K562 (cell line): ENCODE data around the gene AGGF1. TPM values are rescaled to one million over a fixed set of nuclear protein-coding genes. Genes with fewer than 3 reads are reported as not detected.

Experiments
- CREB3 ChIP-seq: fragments of 450-650 bp; conservative IDR thresholded peaks from 2 replicates; pipeline ENCODE4 v1.6.1; 2016; ENCODE audit warnings: missing genetic modification characterization, low read depth, mild to moderate bottlenecking, missing compliant biosample characterization, moderate library complexity
- ESRRB ChIP-seq: fragments of 250-450 bp; sonication (Bioruptor Pico); IDR thresholded peaks from 2 replicates; pipeline ENCODE4 v1.5.0; 2020; ENCODE audit warnings: mild to moderate bottlenecking, moderate library complexity, borderline replicate concordance
- FIP1L1 ChIP-seq: fragments of 200-400 bp; formaldehyde crosslinking; IDR thresholded peaks from 2 replicates; pipeline ENCODE4 v1.6.1; 2018; ENCODE audit warnings: mild to moderate bottlenecking, low read depth, low read length; ENCODE audit not compliant: poor library complexity, severe bottlenecking
- GTF3C2 ChIP-seq: IDR thresholded peaks from 3 replicates; pipeline ENCODE4 v1.6.1; 2011; ENCODE audit warnings: borderline replicate concordance, mild to moderate bottlenecking, moderate library complexity; ENCODE audit not compliant: insufficient read length; ENCODE audit errors: extremely low read depth
- HMGXB4 ChIP-seq: sonication (generic); formaldehyde crosslinking; IDR thresholded peaks from 2 replicates; pipeline ENCODE4 v1.8.1; 2023; ENCODE audit warnings: mild to moderate bottlenecking, missing genetic modification reagents
- MAZ ChIP-seq, 2 experiments: fragments of 450-650 bp in 1 of 2; sonication (generic) in 1 of 2; formaldehyde crosslinking; IDR thresholded peaks in 1 of 2; conservative IDR thresholded peaks in 1 of 2; 2 replicates each; pipeline versions ENCODE4 v1.4.0 to v1.5.0; 2020; ENCODE audit warnings: mild to moderate bottlenecking in 1 of 2, missing genetic modification reagents in 1 of 2
- RBBP5 ChIP-seq: fragments of 200-600 bp; sonication (generic); IDR thresholded peaks from 2 replicates; pipeline ENCODE4 v1.6.1; 2012; ENCODE audit warnings: borderline replicate concordance, mild to moderate bottlenecking, low read length, control low read depth, inconsistent platforms; ENCODE audit not compliant: insufficient read depth, poor library complexity, severe bottlenecking
- RBM25 ChIP-seq: fragments of 200-400 bp; formaldehyde crosslinking; IDR thresholded peaks from 2 replicates; pipeline ENCODE4 v1.6.1; 2018; ENCODE audit warnings: low read length, low read depth, moderate library complexity; ENCODE audit not compliant: severe bottlenecking
- SMC3 ChIP-seq: conservative IDR thresholded peaks from 2 replicates; pipeline ENCODE4 v1.6.1; 2011; ENCODE audit warnings: low read depth, low read length, improper control_type of control experiment; ENCODE audit not compliant: insufficient read depth
- TCF3 ChIP-seq: sonication (generic); formaldehyde crosslinking; IDR thresholded peaks from 2 replicates; pipeline ENCODE4 v1.4.0; 2020; ENCODE audit warnings: mild to moderate bottlenecking, missing genetic modification reagents
- THAP12 ChIP-seq: fragments of 250-450 bp; sonication (Bioruptor Pico); IDR thresholded peaks from 2 replicates; pipeline ENCODE4 v1.9.0; 2021; ENCODE audit warnings: mild to moderate bottlenecking, inconsistent platforms
- ZBTB33 ChIP-seq: sonication (generic); formaldehyde crosslinking; IDR thresholded peaks from 2 replicates; pipeline ENCODE4 v1.8.1; 2023; ENCODE audit warnings: mild to moderate bottlenecking, missing genetic modification reagents
- ZFP36 ChIP-seq: fragments of 150-350 bp; IDR thresholded peaks from 2 replicates; pipeline ENCODE4 v1.6.1; 2018; ENCODE audit warnings: low read length, low read depth; ENCODE audit not compliant: partially characterized antibody
- ZNF23 ChIP-seq: fragments of 250-450 bp; sonication (Bioruptor Pico); IDR thresholded peaks from 2 replicates; pipeline ENCODE4 v1.4.0; 2020; ENCODE audit warnings: mild to moderate bottlenecking
- polyA plus RNA-seq, 8 experiments: library from polyadenylated mRNA; depleted of rRNA in 4 of 8; stranded (reverse) in 5 of 8; unstranded in 3 of 8; fragments of >200 nt; fragmentation: Nextera tagmentation in 2 of 8; fragmentation: Illumina TruSeq in 1 of 8; extraction: Ambion mirVana in 2 of 8; extraction: Trizol in 1 of 8; gene quantifications; 2 replicates each; pipeline versions ENCODE4 v1.2.1 to v1.2.3, GENCODE V29; 2011 to 2014; ENCODE audit warnings: inconsistent platforms in 1 of 8, missing spikeins in 1 of 8
- total RNA-seq, 7 experiments: library from RNA; depleted of rRNA in 6 of 7; stranded (reverse); fragments of >200 nt in 6 of 7; fragmentation: Illumina TruSeq in 2 of 7; extraction: Trizol in 2 of 7; gene quantifications; 2 replicates each; pipeline versions ENCODE4 v1.2.1 to v1.2.3, GENCODE V29; 2011 to 2021; ENCODE audit warnings: low replicate concordance in 1 of 7

AGGF1 gene
- total and polyA plus RNA-seq, 9 of the 15 experiments (the other 6 are each of a cell fraction or from before 2014, with no cell fraction given) = 5.2 to 20.4 (median 13.4) TPM

GRCh38 chr5:77076961-77077828, 47.0 kb downstream of the AGGF1 start (continued):
- TF ChIP-seq ZNF23 (CRISPR knock-in tag) (no peak), TCF3 (CRISPR knock-in tag) (no peak), GTF3C2 (no peak), SMC3 (peak; percentile 42; the same call in 1 of the 2 replicates), RBM25 (peak; percentile 13), ESRRB (no peak), THAP12 (CRISPR knock-in tag) (no peak), CREB3 (tag) (no peak), HMGXB4 (no peak), FIP1L1 (no peak), MAZ (CRISPR knock-in tag; conservative IDR thresholded peaks at IDR 0.05 in 1 of 2, IDR thresholded peaks at IDR 0.05 in 1 of 2) (0 out of 4 replicates have a peak, but pooled peaks of 1 of the 2 experiments have one; percentile 28), RBBP5 (peak; percentile 53), ZFP36 (no peak), ZBTB33 (0 out of 2 replicates have a peak, but pooled peaks have one; percentile 12)
